OCI-LY3 (cell line): ENCODE measurements around the gene SRSF3.

Experiments used
- EZH2phosphoT487 ChIP-seq: fragments of 200-600 bp; shearing (Covaris generic); IDR thresholded peaks from 2 replicates; pipeline ENCODE4 v1.6.1; 2018; ENCODE audit warnings: antibody characterized with exemption, mixed run types, low read depth
- TF ChIP-seq, protein P1 (sequence below): fragments of 200-600, 300-600 bp; sonication (generic); IDR thresholded peaks from 2 replicates; pipeline ENCODE4 v1.5.1; 2014; ENCODE audit warnings: antibody characterized with exemption, low read length, low read depth

GRCh38 chr6:36596356-36596755 lies 2.2 kb downstream of the SRSF3 start:
- TF ChIP-seq, protein P1, sequence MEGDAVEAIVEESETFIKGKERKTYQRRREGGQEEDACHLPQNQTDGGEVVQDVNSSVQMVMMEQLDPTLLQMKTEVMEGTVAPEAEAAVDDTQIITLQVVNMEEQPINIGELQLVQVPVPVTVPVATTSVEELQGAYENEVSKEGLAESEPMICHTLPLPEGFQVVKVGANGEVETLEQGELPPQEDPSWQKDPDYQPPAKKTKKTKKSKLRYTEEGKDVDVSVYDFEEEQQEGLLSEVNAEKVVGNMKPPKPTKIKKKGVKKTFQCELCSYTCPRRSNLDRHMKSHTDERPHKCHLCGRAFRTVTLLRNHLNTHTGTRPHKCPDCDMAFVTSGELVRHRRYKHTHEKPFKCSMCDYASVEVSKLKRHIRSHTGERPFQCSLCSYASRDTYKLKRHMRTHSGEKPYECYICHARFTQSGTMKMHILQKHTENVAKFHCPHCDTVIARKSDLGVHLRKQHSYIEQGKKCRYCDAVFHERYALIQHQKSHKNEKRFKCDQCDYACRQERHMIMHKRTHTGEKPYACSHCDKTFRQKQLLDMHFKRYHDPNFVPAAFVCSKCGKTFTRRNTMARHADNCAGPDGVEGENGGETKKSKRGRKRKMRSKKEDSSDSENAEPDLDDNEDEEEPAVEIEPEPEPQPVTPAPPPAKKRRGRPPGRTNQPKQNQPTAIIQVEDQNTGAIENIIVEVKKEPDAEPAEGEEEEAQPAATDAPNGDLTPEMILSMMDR: no peak
- no peak for TF ChIP-seq EZH2phosphoT487
